ENCODE data around the gene PI16.
"Not testable (repeated sequence)": the region's sequence is repeated elsewhere in the genome, so short reads cannot be mapped to it uniquely, and the experiment has no call there.

The PI16 gene

GRCh38 chr6:36929152-36929551, 25.4 kb upstream of the PI16 start:
- no peak for DNase-seq (ENCODE audit: low read depth in 2 of 2)

- no peak for DNase-seq (ENCODE audit: low read depth in 2 of 2)
Observed at GRCh38 chr6:36929607-36930006, 24.9 kb upstream of the PI16 start.

- DNase-seq (ENCODE audit: low read depth in 2 of 2), result no peak
Observed at GRCh38 chr6:36930483-36930882, 24.1 kb upstream of the PI16 start.

GRCh38 chr6:36933102-36933501, 21.4 kb upstream of the PI16 start:
- DNase-seq (ENCODE audit: low read depth in 2 of 2), result no peak

- DNase-seq (ENCODE audit: low read depth in 2 of 2), result no peak
Observed at GRCh38 chr6:36933519-36933918, 21.0 kb upstream of the PI16 start.

- DNase-seq (ENCODE audit: low read depth in 2 of 2), result no peak
Observed at GRCh38 chr6:36934901-36935300, 19.6 kb upstream of the PI16 start.

- DNase-seq (ENCODE audit: low read depth in 2 of 2), result no peak
Observed at GRCh38 chr6:36936824-36937223, 17.7 kb upstream of the PI16 start.

GRCh38 chr6:36937896-36938295, 16.6 kb upstream of the PI16 start:
- DNase-seq (ENCODE audit: low read depth in 2 of 2), result no peak

GRCh38 chr6:36938536-36938935, 16.0 kb upstream of the PI16 start:
- no peak for DNase-seq (ENCODE audit: low read depth in 2 of 2)

GRCh38 chr6:36939005-36939404, 15.5 kb upstream of the PI16 start:
- DNase-seq (ENCODE audit: low read depth in 2 of 2), result not testable (repeated sequence)

GRCh38 chr6:36940027-36940426, 14.5 kb upstream of the PI16 start:
- no peak for DNase-seq (ENCODE audit: low read depth in 2 of 2)

GRCh38 chr6:36941561-36941960, 13.0 kb upstream of the PI16 start:
- not testable (repeated sequence) for DNase-seq (ENCODE audit: low read depth in 2 of 2)

- not testable (repeated sequence) for DNase-seq (ENCODE audit: low read depth in 2 of 2)
Observed at GRCh38 chr6:36942329-36942728, 12.2 kb upstream of the PI16 start.

- no peak for DNase-seq (ENCODE audit: low read depth in 2 of 2)
Observed at GRCh38 chr6:36944650-36945049, 9.9 kb upstream of the PI16 start.

GRCh38 chr6:36945301-36945700, 9.2 kb upstream of the PI16 start:
- no peak for DNase-seq (ENCODE audit: low read depth in 2 of 2)

GRCh38 chr6:36946526-36946925, 8.0 kb upstream of the PI16 start:
- DNase-seq (ENCODE audit: low read depth in 2 of 2), result no peak

GRCh38 chr6:36947570-36948351, 6.8 kb upstream of the PI16 start:
- no peak for DNase-seq (ENCODE audit: low read depth in 2 of 2)

- DNase-seq (ENCODE audit: low read depth in 2 of 2), result not testable (repeated sequence)
Observed at GRCh38 chr6:36949076-36949475, 5.5 kb upstream of the PI16 start.

GRCh38 chr6:36949636-36950035, 4.9 kb upstream of the PI16 start:
- DNase-seq (ENCODE audit: low read depth in 2 of 2), result no peak

- DNase-seq (ENCODE audit: low read depth in 2 of 2), result no peak
Observed at GRCh38 chr6:36953931-36954261, 642 bp upstream of the PI16 start.

GRCh38 chr6:36955136-36955535, 598 bp downstream of the PI16 start:
- no peak for DNase-seq (ENCODE audit: low read depth in 2 of 2)

GRCh38 chr6:36955671-36956445, 1.3 kb downstream of the PI16 start:
- DNase-seq (ENCODE audit: low read depth in 2 of 2), result no peak

GRCh38 chr6:36956446-36956820, 1.9 kb downstream of the PI16 start:
- no peak for DNase-seq (ENCODE audit: low read depth in 2 of 2)
